Nephron (organoid): ENCODE results near the gene PNMA8A.
A peak's percentile ranks its signal among the peaks of the same experiment; 100 is the strongest.

Source experiments
- H3K27ac Mint-ChIP-seq, 3 experiments: 2 replicates each; pipeline ENCODE4 v1.8.0; 2020; ENCODE audit warnings: mixed read lengths in 3 of 3, mild to moderate bottlenecking in 2 of 3, moderate library complexity in 1 of 3
- H3K27me3 Mint-ChIP-seq: 2 replicates; pipeline ENCODE4 v1.8.0; 2021; ENCODE audit warnings: low read depth, mild to moderate bottlenecking, moderate library complexity, mixed read lengths
- H3K36me3 Mint-ChIP-seq: 2 replicates; pipeline ENCODE4 v1.8.0; 2020; ENCODE audit warnings: low read depth, mixed read lengths
- H3K4me1 Mint-ChIP-seq: 2 replicates; pipeline ENCODE4 v1.8.0; 2020; ENCODE audit warnings: mixed read lengths
- H3K4me3 Mint-ChIP-seq, 3 experiments: 2 replicates each; pipeline ENCODE4 v1.8.0; 2020; ENCODE audit warnings: mild to moderate bottlenecking in 3 of 3, mixed read lengths in 3 of 3, moderate library complexity in 2 of 3
- H3K9me3 Mint-ChIP-seq: 2 replicates; pipeline ENCODE4 v1.8.0; 2020; ENCODE audit warnings: mixed read lengths
- TF ChIP-seq, protein P1 (sequence below), 3 experiments: fragments of 200-600 bp; sonication (generic); IDR thresholded peaks; one replicate each; pipeline ENCODE4 v1.5.0; 2021; ENCODE audit warnings: antibody characterized with exemption in 3 of 3; ENCODE audit not compliant: unreplicated experiment in 3 of 3

Gene PNMA8A

GRCh38 chr19:46463516-46463915 lies 7.8 kb downstream of the PNMA8A start:
- Mint-ChIP-seq H3K36me3 (peaks cover 43% of the 10 kb centered on the region), H3K27ac (peak overlapping the region in 1 of 3 experiments; percentile 77), H3K4me3 (no peak overlapping the region), H3K9me3 (no peaks in the 10 kb centered on the region), H3K4me1 (peaks cover 31% of the 10 kb centered on the region), H3K27me3 (no peaks in the 10 kb centered on the region)
- TF ChIP-seq, protein P1, sequence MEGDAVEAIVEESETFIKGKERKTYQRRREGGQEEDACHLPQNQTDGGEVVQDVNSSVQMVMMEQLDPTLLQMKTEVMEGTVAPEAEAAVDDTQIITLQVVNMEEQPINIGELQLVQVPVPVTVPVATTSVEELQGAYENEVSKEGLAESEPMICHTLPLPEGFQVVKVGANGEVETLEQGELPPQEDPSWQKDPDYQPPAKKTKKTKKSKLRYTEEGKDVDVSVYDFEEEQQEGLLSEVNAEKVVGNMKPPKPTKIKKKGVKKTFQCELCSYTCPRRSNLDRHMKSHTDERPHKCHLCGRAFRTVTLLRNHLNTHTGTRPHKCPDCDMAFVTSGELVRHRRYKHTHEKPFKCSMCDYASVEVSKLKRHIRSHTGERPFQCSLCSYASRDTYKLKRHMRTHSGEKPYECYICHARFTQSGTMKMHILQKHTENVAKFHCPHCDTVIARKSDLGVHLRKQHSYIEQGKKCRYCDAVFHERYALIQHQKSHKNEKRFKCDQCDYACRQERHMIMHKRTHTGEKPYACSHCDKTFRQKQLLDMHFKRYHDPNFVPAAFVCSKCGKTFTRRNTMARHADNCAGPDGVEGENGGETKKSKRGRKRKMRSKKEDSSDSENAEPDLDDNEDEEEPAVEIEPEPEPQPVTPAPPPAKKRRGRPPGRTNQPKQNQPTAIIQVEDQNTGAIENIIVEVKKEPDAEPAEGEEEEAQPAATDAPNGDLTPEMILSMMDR (IDR thresholded peaks at IDR 0.05; ENCODE audit: unreplicated experiment in 3 of 3): no peak

DNA sequence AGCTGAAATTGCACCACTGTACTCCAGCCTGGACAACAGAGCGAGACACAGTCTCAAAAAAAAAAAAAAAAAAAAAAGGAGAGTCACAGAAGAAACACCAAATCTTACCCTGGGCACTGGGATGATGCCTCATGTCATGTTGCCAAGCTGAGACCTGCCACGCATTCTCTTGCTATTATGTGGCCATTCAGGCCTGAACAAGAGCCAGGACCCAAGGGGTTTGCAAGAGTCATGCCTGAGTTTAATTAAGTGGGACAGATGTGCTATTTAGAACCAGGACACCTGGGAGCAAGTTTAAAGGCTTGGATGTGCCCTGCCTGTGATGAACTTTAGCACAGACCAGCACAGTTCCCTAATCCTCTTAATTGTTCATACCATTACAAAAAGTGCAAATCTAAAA lies 9.8 kb downstream of the PNMA8A start:
- no peak overlapping the region for H3K4me3 Mint-ChIP-seq
- peaks cover 23% of the 10 kb centered on the region for H3K36me3 Mint-ChIP-seq
- no peak overlapping the region for H3K27ac Mint-ChIP-seq
- no peaks in the 10 kb centered on the region for H3K9me3 Mint-ChIP-seq
- TF ChIP-seq, protein P1 (IDR thresholded peaks at IDR 0.05; ENCODE audit: unreplicated experiment in 3 of 3): no peak
- H3K4me1 Mint-ChIP-seq: peaks cover 16% of the 10 kb centered on the region
- no peaks in the 10 kb centered on the region for H3K27me3 Mint-ChIP-seq

DNA sequence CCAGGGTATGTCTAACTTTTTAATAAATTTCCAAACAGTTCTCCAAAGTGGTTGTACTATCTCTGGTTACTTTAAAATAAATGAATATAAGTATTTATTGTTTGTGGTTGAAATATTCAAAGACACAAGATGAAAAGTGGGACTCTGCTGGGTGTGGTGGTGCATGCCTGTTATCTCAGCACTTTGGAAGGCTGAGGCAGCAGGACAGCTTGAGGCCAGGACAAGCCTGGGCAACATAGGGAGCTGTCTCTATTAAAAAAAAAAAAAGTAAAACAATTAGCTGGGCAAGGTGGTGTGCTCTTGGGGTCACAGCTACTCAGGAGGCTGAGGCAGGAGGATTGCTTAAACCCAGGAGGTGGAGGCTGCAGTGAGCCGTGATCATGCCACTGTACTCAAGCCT lies 10.4 kb downstream of the PNMA8A start:
- peaks cover 17% of the 10 kb centered on the region for H3K36me3 Mint-ChIP-seq
- no peak overlapping the region for H3K4me3 Mint-ChIP-seq
- TF ChIP-seq, protein P1 (IDR thresholded peaks at IDR 0.05; ENCODE audit: unreplicated experiment in 3 of 3): no peak
- no peaks in the 10 kb centered on the region for H3K27me3 Mint-ChIP-seq
- peaks cover 18% of the 10 kb centered on the region for H3K4me1 Mint-ChIP-seq
- H3K9me3 Mint-ChIP-seq: no peaks in the 10 kb centered on the region
- H3K27ac Mint-ChIP-seq: no peak overlapping the region

GRCh38 chr19:46460055-46460454 lies 11.3 kb downstream of the PNMA8A start:
- H3K4me3 Mint-ChIP-seq: no peak overlapping the region
- peaks cover 9% of the 10 kb centered on the region for H3K36me3 Mint-ChIP-seq
- no peaks in the 10 kb centered on the region for H3K27me3 Mint-ChIP-seq
- TF ChIP-seq, protein P1 (IDR thresholded peaks at IDR 0.05; ENCODE audit: unreplicated experiment in 3 of 3): no peak
- H3K9me3 Mint-ChIP-seq: no peaks in the 10 kb centered on the region
- peaks cover 18% of the 10 kb centered on the region for H3K4me1 Mint-ChIP-seq
- no peak overlapping the region for H3K27ac Mint-ChIP-seq

- Mint-ChIP-seq H3K27ac (no peak overlapping the region), H3K9me3 (no peaks in the 10 kb centered on the region), H3K4me1 (peaks cover 26% of the 10 kb centered on the region), H3K27me3 (no peaks in the 10 kb centered on the region), H3K4me3 (no peak overlapping the region), H3K36me3 (no peaks in the 10 kb centered on the region)
- TF ChIP-seq, protein P1 (IDR thresholded peaks at IDR 0.05; ENCODE audit: unreplicated experiment in 3 of 3): no peak
Observed at GRCh38 chr19:46456930-46457329, 14.4 kb downstream of the PNMA8A start.

DNA sequence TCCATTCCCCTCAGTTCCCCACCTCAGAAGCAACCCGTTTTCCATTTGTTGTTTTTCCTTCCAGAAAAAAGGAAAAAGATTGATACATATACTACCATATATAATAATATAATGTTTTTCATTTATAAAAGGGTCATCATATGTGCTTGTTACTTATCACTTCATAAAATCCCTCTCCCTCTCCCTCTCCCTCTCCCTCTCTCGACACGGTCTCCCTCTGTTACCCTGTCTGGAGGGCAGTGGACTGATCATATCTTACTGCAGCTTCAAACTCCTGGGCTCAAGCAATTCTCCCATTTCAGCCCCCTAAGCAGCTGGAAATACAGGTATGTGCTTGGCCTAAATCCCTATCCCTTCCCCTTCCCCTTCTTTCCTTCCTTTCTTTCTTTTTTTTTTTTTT lies 17.1 kb downstream of the PNMA8A start:
- Mint-ChIP-seq H3K9me3 (peaks cover 8% of the 10 kb centered on the region), H3K27me3 (no peaks in the 10 kb centered on the region), H3K4me1 (peaks cover 48% of the 10 kb centered on the region), H3K36me3 (peaks cover 4% of the 10 kb centered on the region), H3K27ac (peak overlapping the region in 2 of 3 experiments; percentile 80 to 89), H3K4me3 (no peak overlapping the region)
- TF ChIP-seq, protein P1 (IDR thresholded peaks at IDR 0.05; ENCODE audit: unreplicated experiment in 3 of 3): no peak
